ENCODE results near the gene SLC33A1.

Gene SLC33A1

DNA sequence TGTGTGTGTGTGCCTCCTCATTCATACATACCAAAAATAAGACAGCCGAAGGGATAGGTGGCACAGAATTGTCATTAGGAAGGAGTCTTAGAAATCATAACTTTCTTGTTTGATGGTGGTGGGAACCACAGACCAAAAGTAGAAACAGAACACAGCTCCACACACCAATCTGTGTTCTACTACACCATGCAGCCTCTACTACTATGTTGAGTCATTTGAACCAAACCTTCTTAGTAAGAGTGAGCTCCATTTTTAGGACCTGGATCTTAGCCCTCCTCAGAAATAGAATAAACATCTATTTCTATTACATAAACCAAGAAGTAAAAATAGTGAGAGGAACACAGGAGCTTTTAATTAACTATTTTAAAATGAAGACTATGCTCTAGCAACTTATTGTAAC lies 81.4 kb downstream of the SLC33A1 start:
- TF ChIP-seq EZH2 (IDR thresholded peaks at IDR 0.05; ENCODE audit: borderline replicate concordance, low read depth, low read length, severe bottlenecking), result no peak
- TF ChIP-seq, protein P1, sequence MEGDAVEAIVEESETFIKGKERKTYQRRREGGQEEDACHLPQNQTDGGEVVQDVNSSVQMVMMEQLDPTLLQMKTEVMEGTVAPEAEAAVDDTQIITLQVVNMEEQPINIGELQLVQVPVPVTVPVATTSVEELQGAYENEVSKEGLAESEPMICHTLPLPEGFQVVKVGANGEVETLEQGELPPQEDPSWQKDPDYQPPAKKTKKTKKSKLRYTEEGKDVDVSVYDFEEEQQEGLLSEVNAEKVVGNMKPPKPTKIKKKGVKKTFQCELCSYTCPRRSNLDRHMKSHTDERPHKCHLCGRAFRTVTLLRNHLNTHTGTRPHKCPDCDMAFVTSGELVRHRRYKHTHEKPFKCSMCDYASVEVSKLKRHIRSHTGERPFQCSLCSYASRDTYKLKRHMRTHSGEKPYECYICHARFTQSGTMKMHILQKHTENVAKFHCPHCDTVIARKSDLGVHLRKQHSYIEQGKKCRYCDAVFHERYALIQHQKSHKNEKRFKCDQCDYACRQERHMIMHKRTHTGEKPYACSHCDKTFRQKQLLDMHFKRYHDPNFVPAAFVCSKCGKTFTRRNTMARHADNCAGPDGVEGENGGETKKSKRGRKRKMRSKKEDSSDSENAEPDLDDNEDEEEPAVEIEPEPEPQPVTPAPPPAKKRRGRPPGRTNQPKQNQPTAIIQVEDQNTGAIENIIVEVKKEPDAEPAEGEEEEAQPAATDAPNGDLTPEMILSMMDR (IDR thresholded peaks at IDR 0.05; ENCODE audit: borderline replicate concordance, extremely low read depth, low read length, poor library complexity, severe bottlenecking), result no peak
- Histone ChIP-seq H3K36me3 (ENCODE audit: insufficient read depth, low read length) (peaks cover 26% of the 10 kb centered on the region), H4K20me1 (ENCODE audit: insufficient read depth, low read length) (no peaks in the 10 kb centered on the region), H3K27me3 (ENCODE audit: insufficient read depth, low read length, poor library complexity) (no peaks in the 10 kb centered on the region), H3K4me1 (ENCODE audit: insufficient read depth, low read length) (no peaks in the 10 kb centered on the region), H3K4me2 (ENCODE audit: insufficient read depth, low read length) (no peak overlapping the region), H3K79me2 (ENCODE audit: insufficient read depth, low read length) (no peaks in the 10 kb centered on the region), H3K9ac (ENCODE audit: low read depth, low read length) (no peak overlapping the region), H2AFZ (ENCODE audit: low read depth, low read length) (no peak overlapping the region), H3K4me3 (ENCODE audit: low read depth in 1 of 2, low read length in 2 of 2) (no peak overlapping the region), H3K9me3 (ENCODE audit: insufficient read depth, low read length, severe bottlenecking) (peaks cover 16% of the 10 kb centered on the region), H3K27ac (ENCODE audit: low read length) (no peak overlapping the region)
- ATAC-seq (ENCODE audit: insufficient read depth, low read depth) (no peak), DNase-seq (no peak)

DNA sequence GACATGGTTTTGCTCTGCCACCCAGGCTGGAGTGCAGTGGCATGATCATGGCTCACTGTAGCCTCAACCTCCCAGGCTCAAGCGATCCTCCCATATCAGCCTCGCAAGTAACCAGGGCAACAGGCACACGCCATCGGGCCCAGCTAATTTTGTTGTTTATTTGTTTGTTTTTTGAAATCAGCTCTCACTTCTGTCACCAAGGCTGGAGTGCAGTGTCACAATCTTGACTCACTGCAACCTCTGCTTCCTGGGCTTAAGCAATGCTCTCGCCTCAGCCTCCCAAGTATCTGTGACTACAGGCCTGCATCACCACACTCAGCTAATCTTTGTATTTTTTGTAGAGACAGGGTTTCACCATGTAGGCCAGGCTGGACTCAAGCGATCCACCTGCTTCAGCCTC lies 83.1 kb downstream of the SLC33A1 start:
- no peak overlapping the region for H3K9ac ChIP-seq (ENCODE audit: low read depth, low read length)
- H3K4me3 ChIP-seq (ENCODE audit: low read depth in 1 of 2, low read length in 2 of 2), result no peak overlapping the region
- H3K4me2 ChIP-seq (ENCODE audit: insufficient read depth, low read length), result no peak overlapping the region
- peaks cover 16% of the 10 kb centered on the region for H3K9me3 ChIP-seq (ENCODE audit: insufficient read depth, low read length, severe bottlenecking)
- ATAC-seq (ENCODE audit: insufficient read depth, low read depth) (no peak), DNase-seq (no peak)
- peaks cover 29% of the 10 kb centered on the region for H3K36me3 ChIP-seq (ENCODE audit: insufficient read depth, low read length)
- no peaks in the 10 kb centered on the region for H3K4me1 ChIP-seq (ENCODE audit: insufficient read depth, low read length)
- H3K27me3 ChIP-seq (ENCODE audit: insufficient read depth, low read length, poor library complexity), result no peaks in the 10 kb centered on the region
- no peaks in the 10 kb centered on the region for H3K79me2 ChIP-seq (ENCODE audit: insufficient read depth, low read length)
- no peak overlapping the region for H2AFZ ChIP-seq (ENCODE audit: low read depth, low read length)
- H3K27ac ChIP-seq (ENCODE audit: low read length), result no peak overlapping the region
- no peaks in the 10 kb centered on the region for H4K20me1 ChIP-seq (ENCODE audit: insufficient read depth, low read length)
- TF ChIP-seq, protein P1 (IDR thresholded peaks at IDR 0.05; ENCODE audit: borderline replicate concordance, extremely low read depth, low read length, poor library complexity, severe bottlenecking), result no peak
- TF ChIP-seq EZH2 (IDR thresholded peaks at IDR 0.05; ENCODE audit: borderline replicate concordance, low read depth, low read length, severe bottlenecking), result no peak

Measured in DND-41 (cell line).